Measurements from ENCODE around the gene CENPK. TPM values are rescaled to one million over a fixed set of nuclear protein-coding genes. Genes with fewer than 3 reads are reported as not detected.
"Not testable (repeated sequence)": the region's sequence is repeated elsewhere in the genome, so short reads cannot be mapped to it uniquely, and the experiment has no call there.

Gene CENPK, protein sequence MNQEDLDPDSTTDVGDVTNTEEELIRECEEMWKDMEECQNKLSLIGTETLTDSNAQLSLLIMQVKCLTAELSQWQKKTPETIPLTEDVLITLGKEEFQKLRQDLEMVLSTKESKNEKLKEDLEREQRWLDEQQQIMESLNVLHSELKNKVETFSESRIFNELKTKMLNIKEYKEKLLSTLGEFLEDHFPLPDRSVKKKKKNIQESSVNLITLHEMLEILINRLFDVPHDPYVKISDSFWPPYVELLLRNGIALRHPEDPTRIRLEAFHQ
- total RNA-seq: 10.7 and 15.1 TPM in 2 replicates

DNA sequence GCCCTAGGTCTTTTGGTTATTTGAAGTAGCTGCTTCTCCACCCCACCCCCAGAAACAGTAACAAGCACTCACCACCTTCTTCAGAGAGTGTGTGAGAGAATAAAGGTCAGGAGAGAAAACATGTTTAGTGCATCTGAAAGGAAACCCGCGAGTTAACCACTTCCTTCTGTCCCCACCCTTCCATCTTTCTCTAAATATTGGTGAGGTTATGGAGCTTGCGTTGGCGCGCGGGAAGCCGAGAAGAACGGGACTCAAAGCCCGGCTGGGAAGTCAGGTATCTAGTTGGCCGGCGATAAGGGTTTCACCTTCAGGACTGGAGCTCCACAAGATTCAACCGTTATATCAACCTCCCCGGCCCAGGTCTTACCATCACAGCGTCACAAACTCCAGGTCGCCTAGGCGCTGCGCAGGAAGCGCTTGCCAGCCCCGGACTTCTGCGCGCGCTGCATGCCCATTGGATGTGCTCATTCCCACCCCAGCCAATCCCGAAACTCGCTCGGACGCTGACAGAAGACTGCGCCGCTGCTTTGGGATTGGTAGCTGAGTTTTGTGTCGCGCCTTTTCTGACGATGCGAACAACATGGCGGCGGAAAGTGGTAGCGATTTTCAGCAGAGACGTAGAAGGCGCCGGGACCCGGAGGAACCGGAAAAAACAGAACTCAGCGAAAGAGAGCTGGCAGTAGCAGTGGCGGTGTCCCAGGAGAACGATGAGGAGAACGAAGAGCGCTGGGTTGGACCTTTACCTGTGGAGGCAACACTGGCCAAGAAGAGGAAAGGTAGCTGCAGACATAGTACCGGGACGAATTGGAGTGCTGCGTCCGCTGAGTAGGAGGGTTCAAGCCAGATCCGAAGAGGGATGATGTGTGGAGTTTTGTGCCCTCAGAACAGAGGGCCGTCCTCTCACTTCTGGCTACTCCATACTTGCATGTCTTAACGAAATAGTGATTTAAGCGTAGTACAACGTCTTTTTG, at the start of gene CENPK, which contains the start of gene PPWD1:
Gene CENPK (minus strand): TSS at position 438 of the 971 bp plus-strand sequence. CDS start 8,261 bp downstream, outside the sequence.
Gene PPWD1 (plus strand): TSS at position 566 of the 971 bp plus-strand sequence. CDS start 15 bp downstream, at position 581.
- Mint-ChIP-seq H3K27ac (peak within 1 kb of the TSS; percentile 97), H3K4me1 (peaks cover 41% of the 10 kb centered on the region), H3K4me3 (peak within 1 kb of the TSS; percentile 96), H3K9me3 (no peaks in the 10 kb centered on the region), H3K27me3 (no peaks in the 10 kb centered on the region), H3K36me3 (ENCODE audit: low read depth) (peaks cover 33% of the 10 kb centered on the region)
- CTCF ChIA-PET: interaction anchor here (1.1 to 1.2 kb wide), 2 partner anchors 80 to 752 kb away, joined by 3 read pairs; no protein-coding TSS in a partner anchor
- TF ChIP-seq, protein P1, sequence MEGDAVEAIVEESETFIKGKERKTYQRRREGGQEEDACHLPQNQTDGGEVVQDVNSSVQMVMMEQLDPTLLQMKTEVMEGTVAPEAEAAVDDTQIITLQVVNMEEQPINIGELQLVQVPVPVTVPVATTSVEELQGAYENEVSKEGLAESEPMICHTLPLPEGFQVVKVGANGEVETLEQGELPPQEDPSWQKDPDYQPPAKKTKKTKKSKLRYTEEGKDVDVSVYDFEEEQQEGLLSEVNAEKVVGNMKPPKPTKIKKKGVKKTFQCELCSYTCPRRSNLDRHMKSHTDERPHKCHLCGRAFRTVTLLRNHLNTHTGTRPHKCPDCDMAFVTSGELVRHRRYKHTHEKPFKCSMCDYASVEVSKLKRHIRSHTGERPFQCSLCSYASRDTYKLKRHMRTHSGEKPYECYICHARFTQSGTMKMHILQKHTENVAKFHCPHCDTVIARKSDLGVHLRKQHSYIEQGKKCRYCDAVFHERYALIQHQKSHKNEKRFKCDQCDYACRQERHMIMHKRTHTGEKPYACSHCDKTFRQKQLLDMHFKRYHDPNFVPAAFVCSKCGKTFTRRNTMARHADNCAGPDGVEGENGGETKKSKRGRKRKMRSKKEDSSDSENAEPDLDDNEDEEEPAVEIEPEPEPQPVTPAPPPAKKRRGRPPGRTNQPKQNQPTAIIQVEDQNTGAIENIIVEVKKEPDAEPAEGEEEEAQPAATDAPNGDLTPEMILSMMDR (IDR thresholded peaks at IDR 0.05): no peak
- ATAC-seq (ENCODE audit: low read depth) (peak; percentile 99), DNase-seq (peak; percentile 81)
- intact Hi-C loops (cut with micrococcal nuclease): loop anchor here (1.0 to 5.0 kb wide), 9 partner anchors 61 to 795 kb away; partner anchors contain the start of genes CWC27, NLN, SGTB and SREK1
- POLR2A ChIA-PET: interaction anchor here (0.9 to 2.5 kb wide), 7 partner anchors 57 to 794 kb away, joined by 3 to 24 read pairs (median 6); partner anchors contain the start of genes ADAMTS6, CWC27, ERBIN and SREK1

DNA sequence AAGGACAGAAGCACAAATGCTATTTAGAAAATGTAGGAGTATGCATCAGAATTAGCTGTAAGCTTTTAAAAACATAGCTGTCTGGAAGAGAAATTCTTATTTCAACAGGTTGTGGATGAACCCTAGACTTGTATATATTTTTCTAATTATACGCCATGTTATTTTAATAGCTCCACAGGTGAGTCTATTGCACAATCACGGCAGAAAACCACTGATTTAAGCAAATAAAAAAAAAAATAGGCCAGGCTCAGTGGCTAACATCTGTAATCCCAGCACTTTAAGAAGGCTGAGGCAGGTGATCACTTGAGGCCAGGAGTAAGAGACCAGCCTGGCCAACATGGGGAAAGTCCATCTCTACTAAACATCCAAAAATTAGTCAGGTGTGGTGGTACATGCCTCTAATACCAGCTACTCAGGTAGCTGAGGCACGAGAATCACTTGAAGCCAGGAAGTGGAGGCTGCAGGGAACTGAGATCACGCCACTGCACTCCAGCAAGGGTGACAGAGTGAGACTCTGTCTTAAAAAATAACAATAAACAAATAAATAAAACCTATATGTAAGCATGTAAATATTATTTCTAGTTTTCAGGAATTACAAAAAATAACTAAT, 49.4 kb upstream of the CENPK start:
- Mint-ChIP-seq H3K27me3 (no peaks in the 10 kb centered on the region), H3K36me3 (ENCODE audit: low read depth) (peaks cover 74% of the 10 kb centered on the region), H3K9me3 (no peaks in the 10 kb centered on the region), H3K27ac (no peak overlapping the region), H3K4me3 (no peak overlapping the region), H3K4me1 (no peaks in the 10 kb centered on the region)
- DNase-seq (no peak), ATAC-seq (ENCODE audit: low read depth) (no peak)
- TF ChIP-seq, protein P1 (IDR thresholded peaks at IDR 0.05): no peak
- CTCF ChIA-PET: no interaction called here
- POLR2A ChIA-PET: no interaction called here
- intact Hi-C loops (cut with micrococcal nuclease): no loop called here

DNA sequence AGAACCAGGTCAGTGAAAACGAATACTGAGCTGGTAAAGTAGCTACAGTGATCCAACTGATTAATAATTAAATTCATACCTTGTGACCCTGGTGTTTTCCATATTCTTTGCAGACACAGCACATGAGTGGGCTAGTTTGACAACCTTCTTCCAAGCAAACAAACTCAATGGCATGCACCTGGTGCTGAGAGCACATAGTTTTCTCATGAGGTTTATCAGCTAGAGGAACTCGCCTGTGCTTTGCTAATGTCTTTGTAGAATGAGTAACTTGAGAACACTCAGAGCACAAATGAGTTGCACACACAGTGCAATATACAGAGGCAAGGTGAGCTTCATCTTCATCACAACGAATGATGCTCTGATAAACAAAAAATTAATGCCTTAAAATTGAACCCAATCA, 48.6 kb upstream of the CENPK start:
- intact Hi-C loops (cut with micrococcal nuclease): no loop called here
- no peaks in the 10 kb centered on the region for H3K27me3 Mint-ChIP-seq
- no peaks in the 10 kb centered on the region for H3K4me1 Mint-ChIP-seq
- H3K36me3 Mint-ChIP-seq (ENCODE audit: low read depth): peaks cover 78% of the 10 kb centered on the region
- TF ChIP-seq, protein P1 (IDR thresholded peaks at IDR 0.05): no peak
- ChIA-PET CTCF (no interaction called here), POLR2A (no interaction called here)
- ATAC-seq (ENCODE audit: low read depth) (no peak), DNase-seq (no peak)
- no peaks in the 10 kb centered on the region for H3K9me3 Mint-ChIP-seq
- no peak overlapping the region for H3K27ac Mint-ChIP-seq
- H3K4me3 Mint-ChIP-seq: no peak overlapping the region

DNA sequence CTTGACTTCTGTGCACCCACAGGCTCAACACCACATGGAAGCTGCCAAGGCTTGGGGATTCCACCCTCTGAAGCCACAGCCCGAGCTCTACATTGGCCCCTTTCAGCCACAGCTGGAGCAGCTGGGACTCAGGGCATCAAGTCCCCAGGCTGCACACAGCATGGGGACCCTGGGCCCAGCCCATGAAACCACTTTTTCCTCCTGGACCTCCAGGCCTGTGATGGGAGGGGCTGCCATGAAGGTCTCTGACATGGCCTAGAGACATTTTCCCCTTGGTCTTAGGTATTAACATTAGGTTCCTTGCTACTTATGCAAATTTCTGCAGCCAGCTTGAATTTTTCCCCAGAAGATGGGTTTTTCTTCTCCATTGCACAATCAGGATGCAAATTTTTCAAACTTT, 38.8 kb upstream of the CENPK start:
- DNase-seq; POLR2A ChIA-PET; H3K27ac Mint-ChIP-seq; H3K4me3 Mint-ChIP-seq; ATAC-seq (ENCODE audit: low read depth); H3K27me3 Mint-ChIP-seq; CTCF ChIA-PET; intact Hi-C loops (cut with micrococcal nuclease); H3K9me3 Mint-ChIP-seq: not testable (repeated sequence)
- Mint-ChIP-seq H3K4me1 (peaks cover 12% of the 10 kb centered on the region), H3K36me3 (ENCODE audit: low read depth) (peaks cover 87% of the 10 kb centered on the region)

DNA sequence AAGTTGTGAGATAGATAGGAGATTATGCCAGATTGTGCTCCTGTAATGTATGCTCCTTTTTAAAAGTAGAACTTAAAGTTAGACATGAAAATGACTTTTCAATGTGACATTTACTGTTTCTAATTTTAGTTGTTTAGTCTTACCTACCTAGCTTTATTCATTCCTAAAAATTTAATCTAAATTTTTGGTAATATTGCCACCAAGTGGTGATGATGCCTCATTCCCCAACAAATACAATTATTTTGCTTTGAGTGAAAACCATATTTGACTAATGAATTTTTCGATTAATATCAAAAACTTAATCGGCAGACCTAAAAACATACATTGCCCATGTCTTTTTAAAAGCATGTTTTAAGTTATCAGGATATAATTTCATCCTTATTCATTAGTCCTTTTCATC, 25.7 kb upstream of the CENPK start:
- Mint-ChIP-seq H3K4me1 (no peaks in the 10 kb centered on the region), H3K9me3 (no peaks in the 10 kb centered on the region), H3K27ac (no peak overlapping the region), H3K36me3 (ENCODE audit: low read depth) (peaks cover 59% of the 10 kb centered on the region), H3K27me3 (no peaks in the 10 kb centered on the region), H3K4me3 (no peak overlapping the region)
- DNase-seq (no peak), ATAC-seq (ENCODE audit: low read depth) (no peak)
- POLR2A ChIA-PET: no interaction called here
- TF ChIP-seq, protein P1 (IDR thresholded peaks at IDR 0.05): no peak
- CTCF ChIA-PET: no interaction called here
- intact Hi-C loops (cut with micrococcal nuclease): loop anchor here (5.0 to 10.0 kb wide), 2 partner anchors 776 to 954 kb away; no protein-coding TSS in a partner anchor
